AG10803 (cell line): ENCODE results near the gene NDUFAB1.

Source experiments
- DNase-seq: peaks from one replicate; pipeline ENCODE4 v3.0.0; 2010; ENCODE audit warnings: low read depth
- H3K4me3 ChIP-seq: 2 replicates; pipeline ENCODE4 v1.5.1; 2011; ENCODE audit warnings: mild to moderate bottlenecking, low read length, control low read depth
- CTCF ChIP-seq: conservative IDR thresholded peaks from 2 replicates; pipeline ENCODE4 v1.5.1; 2011; ENCODE audit warnings: mild to moderate bottlenecking, low read length, control low read depth, inconsistent platforms

Gene NDUFAB1

GRCh38 chr16:23534868-23535860, 61.0 kb downstream of the NDUFAB1 start:
- H3K4me3 ChIP-seq, result no peak overlapping the region
- TF ChIP-seq CTCF, result no peak
- DNase-seq, result peak; percentile 26

GRCh38 chr16:23532448-23532847, 63.7 kb downstream of the NDUFAB1 start:
- H3K4me3 ChIP-seq, result no peak overlapping the region
- TF ChIP-seq CTCF, result no peak
- DNase-seq, result no peak
